Brain microvascular endothelial cell (primary cell): ENCODE data around the gene H6PD.

ENCODE experiments used
- DNase-seq: peaks from one replicate; pipeline ENCODE4 v3.0.0-alpha.2; 2020
- H3K27ac ChIP-seq: fragments of 250-450 bp; sonication (Bioruptor Pico); 2 replicates; pipeline ENCODE4 v1.5.1; 2020; ENCODE audit warnings: mild to moderate bottlenecking, moderate library complexity
- H3K27me3 ChIP-seq: fragments of 250-450 bp; sonication (Bioruptor Pico); replicated peaks from 2 replicates; pipeline ENCODE4 v1.5.1; 2020; ENCODE audit warnings: mild to moderate bottlenecking
- H3K36me3 ChIP-seq: fragments of 250-450 bp; sonication (Bioruptor Pico); replicated peaks from 2 replicates; pipeline ENCODE4 v1.5.1; 2020; ENCODE audit warnings: mild to moderate bottlenecking
- H3K4me3 ChIP-seq: 2 replicates; pipeline ENCODE4 v1.5.1; 2011; ENCODE audit warnings: low read depth, mild to moderate bottlenecking, control low read depth, low read length, moderate library complexity
- in situ Hi-C: cut with HindIII; loops from 2 replicates; pipeline ENCODE4 v1.10.0; 2017; ENCODE audit warnings: low sequenced_read_pairs, low pct_ligation_motif_present
- TF ChIP-seq, protein P1 (sequence below): IDR thresholded peaks from 2 replicates; pipeline ENCODE4 v1.5.1; 2011; ENCODE audit warnings: low read depth, mild to moderate bottlenecking, moderate library complexity, low read length, control low read depth, inconsistent platforms; ENCODE audit errors: missing control alignments

H6PD gene

DNA sequence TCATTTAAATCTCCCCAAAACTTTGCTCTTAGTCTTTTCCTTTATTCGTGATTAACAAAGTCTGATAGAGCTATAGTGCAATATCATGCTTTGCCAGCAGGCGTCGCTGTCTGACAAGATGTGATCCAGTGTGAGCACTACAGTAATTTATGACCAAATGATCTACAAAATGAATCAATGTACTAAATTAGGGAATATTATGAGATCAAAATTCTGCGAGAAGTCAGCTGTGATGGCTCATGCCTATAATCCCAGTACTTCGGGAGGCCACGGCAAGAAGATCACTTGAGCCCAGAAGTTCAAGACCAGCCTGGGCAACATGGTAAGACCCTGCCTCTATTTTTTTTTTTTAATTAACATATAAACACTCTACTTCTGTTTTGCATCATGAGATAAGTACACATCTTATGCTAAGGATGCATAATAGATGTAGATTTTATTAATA lies 54.5 kb downstream of the H6PD start:
- TF ChIP-seq, protein P1, sequence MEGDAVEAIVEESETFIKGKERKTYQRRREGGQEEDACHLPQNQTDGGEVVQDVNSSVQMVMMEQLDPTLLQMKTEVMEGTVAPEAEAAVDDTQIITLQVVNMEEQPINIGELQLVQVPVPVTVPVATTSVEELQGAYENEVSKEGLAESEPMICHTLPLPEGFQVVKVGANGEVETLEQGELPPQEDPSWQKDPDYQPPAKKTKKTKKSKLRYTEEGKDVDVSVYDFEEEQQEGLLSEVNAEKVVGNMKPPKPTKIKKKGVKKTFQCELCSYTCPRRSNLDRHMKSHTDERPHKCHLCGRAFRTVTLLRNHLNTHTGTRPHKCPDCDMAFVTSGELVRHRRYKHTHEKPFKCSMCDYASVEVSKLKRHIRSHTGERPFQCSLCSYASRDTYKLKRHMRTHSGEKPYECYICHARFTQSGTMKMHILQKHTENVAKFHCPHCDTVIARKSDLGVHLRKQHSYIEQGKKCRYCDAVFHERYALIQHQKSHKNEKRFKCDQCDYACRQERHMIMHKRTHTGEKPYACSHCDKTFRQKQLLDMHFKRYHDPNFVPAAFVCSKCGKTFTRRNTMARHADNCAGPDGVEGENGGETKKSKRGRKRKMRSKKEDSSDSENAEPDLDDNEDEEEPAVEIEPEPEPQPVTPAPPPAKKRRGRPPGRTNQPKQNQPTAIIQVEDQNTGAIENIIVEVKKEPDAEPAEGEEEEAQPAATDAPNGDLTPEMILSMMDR, result peak; percentile 86
- in situ Hi-C loops, result no loop called here
- no peaks in the 10 kb centered on the region for H3K27me3 ChIP-seq

DNA sequence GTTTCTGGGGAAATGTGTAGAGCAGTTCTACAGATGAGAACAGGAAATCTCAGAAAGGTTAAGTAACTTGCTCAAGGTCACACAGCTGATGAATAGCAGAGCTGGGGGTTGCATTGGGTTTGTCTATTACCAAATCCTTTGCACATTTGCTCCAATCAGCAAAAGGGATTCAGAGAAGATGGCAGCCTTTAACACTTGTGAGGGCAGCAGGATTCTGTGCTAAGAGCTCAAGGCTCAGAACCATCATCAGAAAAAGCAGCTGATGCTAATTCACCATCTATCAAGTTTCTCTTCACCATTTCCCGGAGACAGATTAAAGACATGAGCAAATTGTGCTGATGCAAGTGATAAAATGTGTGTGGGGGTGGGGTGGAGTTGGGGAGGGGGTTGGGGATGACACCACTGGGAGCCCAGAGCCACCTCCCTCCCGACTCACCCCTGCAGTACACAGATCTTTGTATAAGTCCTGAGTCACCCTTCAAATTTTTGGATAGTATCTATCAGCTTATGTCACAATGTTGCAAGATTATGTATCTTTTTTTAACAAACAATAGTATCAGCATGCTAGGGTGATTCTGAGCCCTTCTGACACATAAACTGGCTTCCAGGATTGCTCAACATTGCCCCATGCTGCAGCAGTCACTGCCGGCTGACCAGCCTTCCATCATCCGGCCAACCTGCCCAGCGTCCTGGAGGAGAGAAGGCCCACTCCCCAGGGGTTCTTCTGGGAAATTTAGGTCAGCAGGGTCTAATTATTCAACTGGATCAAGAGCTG lies 55.3 kb downstream of the H6PD start:
- no peaks in the 10 kb centered on the region for H3K27me3 ChIP-seq
- peak overlapping the region; percentile 64 for H3K27ac ChIP-seq
- TF ChIP-seq, protein P1, result no peak
- no peak overlapping the region for H3K4me3 ChIP-seq
- in situ Hi-C loops, result no loop called here
- peak; percentile 75 for DNase-seq
- H3K36me3 ChIP-seq, result no peaks in the 10 kb centered on the region

More for the DNA sequence above, 54.5 kb downstream of the H6PD start:
- Histone ChIP-seq H3K4me3 (no peak overlapping the region), H3K36me3 (no peaks in the 10 kb centered on the region), H3K27ac (no peak overlapping the region)
- DNase-seq, result peak; percentile 81

DNA sequence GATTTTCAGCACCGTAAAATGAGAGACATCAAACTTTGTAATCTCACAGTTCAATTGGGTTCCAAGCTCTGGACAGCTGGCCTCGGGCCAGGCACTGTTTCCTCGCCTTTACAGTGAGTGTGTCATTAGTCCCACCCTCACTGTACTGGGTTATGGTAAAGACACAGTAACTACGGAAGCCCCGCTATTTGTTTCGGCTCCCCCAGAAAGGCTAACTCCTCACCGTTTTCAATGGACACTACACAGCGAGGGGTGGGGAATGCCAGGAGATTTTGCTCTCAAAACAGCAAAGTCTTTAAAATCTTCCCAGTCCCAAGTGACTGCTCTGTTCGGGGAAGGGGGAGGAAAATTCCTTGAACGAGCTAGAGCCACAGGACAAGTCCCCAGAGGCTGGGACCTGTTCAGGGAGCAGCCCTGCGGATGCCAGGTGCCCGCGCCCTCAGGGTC lies 57.4 kb downstream of the H6PD start:
- TF ChIP-seq, protein P1, result no peak
- Histone ChIP-seq H3K4me3 (peak overlapping the region; percentile 97), H3K36me3 (no peaks in the 10 kb centered on the region), H3K27ac (peak overlapping the region; percentile 60), H3K27me3 (no peaks in the 10 kb centered on the region)
- peak; percentile 72 for DNase-seq
- in situ Hi-C loops, result no loop called here

DNA sequence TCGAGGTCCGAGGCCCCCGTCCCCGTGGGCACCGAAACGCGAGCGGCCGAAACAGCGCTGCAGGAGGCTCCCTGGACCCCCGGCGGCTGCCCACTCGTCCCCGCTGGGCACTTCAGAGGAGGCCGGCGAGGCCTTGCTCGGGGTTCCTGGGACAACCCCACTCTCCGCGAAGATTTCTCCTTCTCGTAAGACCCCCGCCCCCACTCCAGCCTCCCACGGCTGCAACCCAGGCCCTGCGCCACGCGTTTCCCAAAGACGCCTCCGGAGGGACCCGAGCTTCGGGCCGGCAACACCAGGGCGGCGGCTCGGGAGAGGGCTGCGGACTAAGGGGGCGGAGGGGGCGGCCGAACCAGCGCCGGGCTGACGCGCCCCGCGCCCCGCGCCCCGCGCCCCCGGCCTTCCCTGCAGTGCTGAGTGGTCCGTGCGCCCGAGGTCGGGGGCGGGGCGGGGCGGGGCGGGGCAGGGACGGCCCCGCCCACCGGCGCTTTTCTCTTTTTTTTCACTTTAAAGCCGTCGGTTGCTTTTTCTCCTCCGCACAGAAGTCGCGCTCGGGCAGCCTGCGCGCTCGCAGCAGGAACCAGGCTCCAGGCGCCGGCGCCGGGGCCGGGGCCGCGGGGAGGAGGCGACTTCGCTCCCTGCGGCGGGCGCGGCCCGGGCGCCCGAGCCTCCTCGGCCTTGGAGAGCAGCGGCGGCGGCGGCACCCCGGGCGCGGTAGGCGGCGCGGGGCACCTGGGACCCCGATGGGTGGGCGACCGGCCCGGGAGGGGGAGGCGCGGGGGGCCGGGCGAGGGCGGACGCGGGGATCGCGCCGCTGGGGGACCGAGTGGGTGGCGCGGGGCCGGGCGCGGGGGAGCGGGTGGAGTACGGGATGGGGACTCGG lies 58.0 kb downstream of the H6PD start, which contains the start of gene SPSB1:
SPSB1 (plus strand) TSS at position 534 of the 880 bp plus-strand sequence. CDS start 62,998 bp downstream, outside the sequence.
- TF ChIP-seq, protein P1, result no peak
- Histone ChIP-seq H3K36me3 (no peaks in the 10 kb centered on the region), H3K27ac (peak within 1 kb of the TSS; percentile 60), H3K27me3 (no peaks in the 10 kb centered on the region), H3K4me3 (peak within 1 kb of the TSS; percentile 97)
- in situ Hi-C loops, result no loop called here
- peak; percentile 56 for DNase-seq

DNA sequence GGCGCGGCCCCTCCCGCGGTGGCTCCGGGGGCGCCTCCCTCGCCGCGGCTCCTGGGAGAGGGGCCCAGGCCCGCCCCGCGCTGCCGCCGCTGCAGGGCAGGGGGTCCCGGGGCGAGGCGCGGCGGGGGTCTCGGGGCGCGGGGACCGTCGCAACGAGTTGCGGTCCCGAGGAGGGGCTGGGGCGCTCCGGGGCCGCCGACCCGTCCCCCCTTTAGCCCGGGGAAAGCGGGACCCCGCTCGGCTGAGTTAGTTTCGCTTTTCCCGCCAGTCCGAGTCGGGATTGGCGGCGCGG lies 58.6 kb downstream of the H6PD start:
- Histone ChIP-seq H3K27ac (peak overlapping the region; percentile 44), H3K27me3 (no peaks in the 10 kb centered on the region), H3K36me3 (no peaks in the 10 kb centered on the region), H3K4me3 (peak overlapping the region; percentile 97)
- in situ Hi-C loops, result no loop called here
- TF ChIP-seq, protein P1, result no peak
- no peak for DNase-seq
